A549 (cell line): Measurements from ENCODE around the gene THSD7A. TPM values are rescaled to one million over a fixed set of nuclear protein-coding genes. Genes with fewer than 3 reads are reported as not detected.

ENCODE experiments used
- ATAC-seq, 2 experiments: fragments of 200-7000 bp in 1 of 2; fragments of >200 bp in 1 of 2; cut with Nextera tagmentation in 1 of 2; cut with Tn5 transposase in 1 of 2; 3 replicates each; pipeline versions ENCODE4 v1.8.0 to v1.9.1; 2018 to 2020; ENCODE audit warnings: mild to moderate bottlenecking in 1 of 2, moderate library complexity in 1 of 2
- CTCF ChIA-PET: fragments of 300-600 bp; sonication (Branson Sonifier 250); formaldehyde crosslinking; extraction: SDS; loops from one replicate; lab custom pipeline; 2021; ENCODE audit warnings: antibody characterized with exemption, inconsistent platforms; lab: Yijun Ruan, JAX
- POLR2A ChIA-PET: fragments of 350-600 bp; formaldehyde crosslinking; extraction: SDS; loops from one replicate; lab custom pipeline; 2021; ENCODE audit warnings: antibody characterized with exemption, inconsistent platforms; lab: Yijun Ruan, JAX
- DNase-seq, 2 experiments: peaks; one replicate each; pipeline versions ENCODE4 v3.0.0 to v3.0.0-alpha.2; 2011 to 2016; ENCODE audit warnings: low read depth in 1 of 2, low spot score in 1 of 2
- FAIRE-seq: peaks from 2 replicates; lab custom pipeline; 2011; peaks lifted over from hg19 to GRCh38; lab: Jason Lieb, UNC
- H3K27ac ChIP-seq, 2 experiments: fragments of >200 bp; sonication (Bioruptor Twin); formaldehyde crosslinking; 3 replicates each; pipeline ENCODE4 v1.5.1; 2016 to 2017
- H3K4me1 ChIP-seq: fragments of >200 bp; sonication (Bioruptor Twin); formaldehyde crosslinking; 3 replicates; pipeline ENCODE4 v1.6.1; 2016
- H3K4me2 ChIP-seq: fragments of >200 bp; sonication (Bioruptor Twin); formaldehyde crosslinking; 3 replicates; pipeline ENCODE4 v1.6.1; 2016
- H3K4me3 ChIP-seq: fragments of >200 bp; sonication (Bioruptor Twin); formaldehyde crosslinking; 3 replicates; pipeline ENCODE4 v1.5.1; 2016
- H3K9me3 ChIP-seq: fragments of >200 bp; sonication (Bioruptor Twin); formaldehyde crosslinking; 3 replicates; pipeline ENCODE4 v1.6.1; 2016
- BCL3 ChIP-seq: fragments of >200 bp; sonication (Bioruptor Twin); formaldehyde crosslinking; IDR thresholded peaks from 3 replicates; pipeline ENCODE4 v1.6.1; 2016
- BHLHE40 ChIP-seq: IDR thresholded peaks from 2 replicates; pipeline ENCODE4 v1.6.1; 2012; ENCODE audit warnings: low read depth, low read length, inconsistent platforms
- CBX2 ChIP-seq: fragments of 200-600 bp; sonication (generic); IDR thresholded peaks from 2 replicates; pipeline ENCODE4 v1.6.1; 2016; ENCODE audit warnings: low read depth, mild to moderate bottlenecking, borderline replicate concordance
- CBX8 ChIP-seq: fragments of 200-600 bp; sonication (generic); IDR thresholded peaks from 2 replicates; pipeline ENCODE4 v1.6.1; 2016
- CHD4 ChIP-seq: fragments of 200-600 bp; sonication (generic); IDR thresholded peaks from 2 replicates; pipeline ENCODE4 v1.6.1; 2016; ENCODE audit warnings: antibody characterized with exemption, mild to moderate bottlenecking, borderline replicate concordance
- E2F6 ChIP-seq: IDR thresholded peaks from 2 replicates; pipeline ENCODE4 v1.6.1; 2012; ENCODE audit warnings: low read depth, borderline replicate concordance
- EHF ChIP-seq: fragments of 250-450 bp; sonication (Bioruptor Pico); IDR thresholded peaks from 2 replicates; pipeline ENCODE4 v1.5.0; 2020; ENCODE audit warnings: mild to moderate bottlenecking
- EP300 ChIP-seq, 2 experiments: fragments of >200 bp; sonication (Bioruptor Twin); formaldehyde crosslinking; IDR thresholded peaks; 2 replicates in 1 of 2; 3 replicates in 1 of 2; pipeline ENCODE4 v1.6.1; 2016 to 2017
- FOSB ChIP-seq: fragments of 250-450 bp; sonication (Bioruptor Pico); IDR thresholded peaks from 2 replicates; pipeline ENCODE4 v1.5.0; 2020; ENCODE audit warnings: mild to moderate bottlenecking, moderate library complexity
- FOSL2 ChIP-seq, 2 experiments: fragments of 450-650 bp in 1 of 2; fragments of >200 bp in 1 of 2; sonication (Bioruptor Twin) in 1 of 2; formaldehyde crosslinking; IDR thresholded peaks; 2 replicates each; pipeline versions ENCODE4 v1.5.0 to v1.6.1; 2016 to 2020; ENCODE audit warnings: mild to moderate bottlenecking in 1 of 2, moderate library complexity in 1 of 2
- HES2 ChIP-seq: fragments of >200 bp; sonication (Bioruptor Twin); formaldehyde crosslinking; IDR thresholded peaks from 2 replicates; pipeline ENCODE4 v1.6.1; 2016
- HMGXB4 ChIP-seq: fragments of 250-450 bp; sonication (Bioruptor Pico); IDR thresholded peaks from 2 replicates; pipeline ENCODE4 v1.5.0; 2021; ENCODE audit warnings: mild to moderate bottlenecking, moderate library complexity, borderline replicate concordance
- JUN ChIP-seq, 2 experiments: fragments of >200 bp; sonication (Bioruptor Twin); formaldehyde crosslinking; IDR thresholded peaks; 2 replicates in 1 of 2; 3 replicates in 1 of 2; pipeline ENCODE4 v1.6.1; 2016 to 2017
- KDM1A ChIP-seq: fragments of 200-600 bp; sonication (generic); IDR thresholded peaks from 2 replicates; pipeline ENCODE4 v1.6.1; 2016; ENCODE audit warnings: low read depth, mild to moderate bottlenecking
- MAFK ChIP-seq: fragments of 450-650 bp; IDR thresholded peaks from 2 replicates; pipeline ENCODE4 v1.6.1; 2014; ENCODE audit not compliant: partially characterized antibody
- MAX ChIP-seq: IDR thresholded peaks from 2 replicates; pipeline ENCODE4 v1.6.1; 2012
- MAZ ChIP-seq: fragments of 150-350 bp; IDR thresholded peaks from 2 replicates; pipeline ENCODE4 v1.6.1; 2014; ENCODE audit warnings: antibody characterized with exemption, low read depth, low read length, borderline replicate concordance
- MYC ChIP-seq: IDR thresholded peaks from 2 replicates; pipeline ENCODE4 v1.6.1; 2012; ENCODE audit warnings: mild to moderate bottlenecking, inconsistent platforms, low read length, improper control_type of control experiment, borderline replicate concordance
- NFE2L2 ChIP-seq: fragments of 150-350 bp; conservative IDR thresholded peaks from 2 replicates; pipeline ENCODE4 v1.6.1; 2014; ENCODE audit warnings: low read length
- NPAS2 ChIP-seq: fragments of 250-450 bp; sonication (Bioruptor Pico); IDR thresholded peaks from 2 replicates; pipeline ENCODE4 v1.8.0; 2022; ENCODE audit warnings: mild to moderate bottlenecking, moderate library complexity, borderline replicate concordance
- PHF8 ChIP-seq: fragments of 200-600 bp; sonication (generic); IDR thresholded peaks from 2 replicates; pipeline ENCODE4 v1.6.1; 2016; ENCODE audit warnings: low read depth, mild to moderate bottlenecking, antibody characterized with exemption, moderate library complexity, borderline replicate concordance
- POLR2AphosphoS2 ChIP-seq: conservative IDR thresholded peaks from 2 replicates; pipeline ENCODE4 v1.6.1; 2012; ENCODE audit warnings: low read length, improper control_type of control experiment, inconsistent platforms
- RCOR1 ChIP-seq: fragments of 150-350 bp; IDR thresholded peaks from 2 replicates; pipeline ENCODE4 v1.6.1; 2014; ENCODE audit warnings: antibody characterized with exemption, low read length, low read depth
- REST ChIP-seq: fragments of 200-600 bp; sonication (generic); IDR thresholded peaks from 2 replicates; pipeline ENCODE4 v1.6.1; 2016; ENCODE audit warnings: antibody characterized with exemption, mild to moderate bottlenecking, moderate library complexity
- RFX5 ChIP-seq: fragments of 450-650 bp; IDR thresholded peaks from 2 replicates; pipeline ENCODE4 v1.7.1; 2014; ENCODE audit warnings: antibody characterized with exemption, mild to moderate bottlenecking, moderate library complexity
- RNF2 ChIP-seq: fragments of 200-600 bp; sonication (generic); IDR thresholded peaks from 2 replicates; pipeline ENCODE4 v1.6.1; 2016; ENCODE audit warnings: low read depth, mild to moderate bottlenecking, antibody characterized with exemption, moderate library complexity, borderline replicate concordance
- SREBF2 ChIP-seq: fragments of 450-650 bp; IDR thresholded peaks from 2 replicates; pipeline ENCODE4 v1.6.1; 2014; ENCODE audit warnings: mild to moderate bottlenecking, moderate library complexity
- TFCP2L1 ChIP-seq: fragments of 250-450 bp; sonication (Bioruptor Pico); IDR thresholded peaks from 2 replicates; pipeline ENCODE4 v1.5.0; 2021; ENCODE audit warnings: mild to moderate bottlenecking
- ZFP36 ChIP-seq: fragments of 450-650 bp; IDR thresholded peaks from 2 replicates; pipeline ENCODE4 v1.6.1; 2014; ENCODE audit warnings: borderline replicate concordance; ENCODE audit not compliant: partially characterized antibody
- ZNF302 ChIP-seq: fragments of 250-450 bp; sonication (Bioruptor Pico); IDR thresholded peaks from 2 replicates; pipeline ENCODE4 v1.9.0; 2021; ENCODE audit warnings: inconsistent platforms, mild to moderate bottlenecking, moderate library complexity
- WGBS: methylation state at CpG from one replicate; pipeline ENCODE4 v1.1.6; 2017; ENCODE audit errors: missing lambda C conversion rate; 5-methylcytosine and 5-hydroxymethylcytosine counted together
- polyA plus RNA-seq, 4 experiments: library from polyadenylated mRNA; depleted of rRNA in 3 of 4; stranded (reverse); fragments of >200 nt; fragmentation: RNase III in 1 of 4; extraction: RNeasy Plus Mini Kit Qiagen cat#74134 plus additional on column Dnase treatment in 1 of 4; gene quantifications; 2 replicates in 3 of 4; 3 replicates in 1 of 4; pipeline ENCODE4 v1.2.3, GENCODE V29; 2011 to 2017

Gene THSD7A
- polyA plus RNA-seq, 2 of the 4 experiments (the other 2 are of a cell fraction), result 5.7 to 11.8 TPM

- ChIA-PET POLR2A (no interaction called here), CTCF (no interaction called here)
- TF ChIP-seq FOSB (CRISPR knock-in tag), result no peak
- no peak for TF ChIP-seq EP300 (IDR thresholded peaks at IDR 0.05)
- TF ChIP-seq NFE2L2, result no peak
- TF ChIP-seq PHF8, result no peak
- TF ChIP-seq RNF2, result no peak
- TF ChIP-seq REST, result no peak
- TF ChIP-seq MAZ, result no peak
- TF ChIP-seq CBX8, result no peak
- no peak for TF ChIP-seq NPAS2
- TF ChIP-seq EHF (CRISPR knock-in tag), result no peak
- TF ChIP-seq RFX5, result no peak
- TF ChIP-seq CHD4, result no peak
- TF ChIP-seq TFCP2L1 (CRISPR knock-in tag), result no peak
- TF ChIP-seq MAFK, result no peak
- no peak for TF ChIP-seq BCL3
- no peak for FAIRE-seq
- DNase-seq, result no peak
- Histone ChIP-seq H3K4me1 (no peaks in the 10 kb centered on the region), H3K27ac (no peak overlapping the region), H3K4me2 (no peak overlapping the region), H3K4me3 (no peak overlapping the region), H3K9me3 (no peaks in the 10 kb centered on the region)
- no peak for ATAC-seq
Measured at GRCh38 chr7:11485636-11486035, 346.4 kb downstream of the THSD7A start.

GRCh38 chr7:11480143-11480542, 351.9 kb downstream of the THSD7A start:
- DNase-seq (no peak), FAIRE-seq (no peak)
- no peaks in the 10 kb centered on the region for H3K9me3 ChIP-seq
- CTCF ChIA-PET, result no interaction called here
- POLR2A ChIA-PET, result no interaction called here
- 46% methylated on average over 3 of the region's 3 CpGs for WGBS
- H3K4me1 ChIP-seq, result no peaks in the 10 kb centered on the region
- no peak overlapping the region for H3K4me2 ChIP-seq
- H3K27ac ChIP-seq, result no peak overlapping the region
- no peak overlapping the region for H3K4me3 ChIP-seq
- TF ChIP-seq RCOR1, result no peak
- TF ChIP-seq ZNF302, result no peak
- no peak for TF ChIP-seq MAX
- no peak for TF ChIP-seq MYC
- TF ChIP-seq RNF2, result no peak
- no peak for TF ChIP-seq KDM1A
- no peak for TF ChIP-seq HMGXB4 (CRISPR knock-in tag)
- no peak for TF ChIP-seq EHF (CRISPR knock-in tag)
- TF ChIP-seq FOSL2 (IDR thresholded peaks at IDR 0.05), result no peak
- TF ChIP-seq FOSL2 (CRISPR knock-in tag; IDR thresholded peaks at IDR 0.05), result no peak
- TF ChIP-seq JUN (IDR thresholded peaks at IDR 0.05), result no peak
- no peak for TF ChIP-seq CBX2
- no peak for TF ChIP-seq CHD4
- no peak for TF ChIP-seq BHLHE40
- no peak for TF ChIP-seq HES2
- no peak for TF ChIP-seq MAFK
- no peak for TF ChIP-seq POLR2AphosphoS2
- no peak for TF ChIP-seq SREBF2
- TF ChIP-seq ZFP36, result no peak
- no peak for TF ChIP-seq E2F6
- TF ChIP-seq, all 56 proteins: peak for 0
- ATAC-seq, result no peak
